Glomerular visceral epithelial cell (primary cell): ENCODE measurements around the gene ARID3C.

Source experiments
- DNase-seq: peaks from one replicate; pipeline ENCODE4 v3.0.0-alpha.2; 2016; ENCODE audit errors: extremely low spot score

ARID3C gene

GRCh38 chr9:34594177-34594576 is 34.7 kb downstream of the ARID3C start:
- no peak for DNase-seq

- DNase-seq = no peak
Measured at GRCh38 chr9:34592895-34593601, 35.8 kb downstream of the ARID3C start.

GRCh38 chr9:34591917-34592866 is 36.7 kb downstream of the ARID3C start:
- DNase-seq = no peak

- DNase-seq = peak; percentile 77
Measured at GRCh38 chr9:34591248-34591916, 37.5 kb downstream of the ARID3C start.

GRCh38 chr9:34590381-34591247 is 38.3 kb downstream of the ARID3C start:
- no peak for DNase-seq

- DNase-seq = no peak
Measured at GRCh38 chr9:34589636-34590380, 39.1 kb downstream of the ARID3C start, which contains the start of gene CNTFR. CNTFR (minus strand) TSS chr9:34589724; CDS start chr9:34568981, 20,743 bp downstream.

GRCh38 chr9:34588671-34589635 is 39.9 kb downstream of the ARID3C start:
- DNase-seq = no peak

GRCh38 chr9:34587271-34587670 is 41.6 kb downstream of the ARID3C start:
- no peak for DNase-seq

GRCh38 chr9:34585946-34586669 is 42.8 kb downstream of the ARID3C start:
- no peak for DNase-seq

GRCh38 chr9:34584970-34585369 is 43.9 kb downstream of the ARID3C start:
- DNase-seq = no peak

- no peak for DNase-seq
Measured at GRCh38 chr9:34582787-34583186, 46.1 kb downstream of the ARID3C start.

- DNase-seq = no peak
Measured at GRCh38 chr9:34581318-34581717, 47.5 kb downstream of the ARID3C start.

GRCh38 chr9:34580358-34580757 is 48.5 kb downstream of the ARID3C start:
- DNase-seq = no peak

- no peak for DNase-seq
Measured at GRCh38 chr9:34579808-34580163, 49.1 kb downstream of the ARID3C start.

- no peak for DNase-seq
Measured at GRCh38 chr9:34579104-34579807, 49.6 kb downstream of the ARID3C start.

- DNase-seq = peak; percentile 35
Measured at GRCh38 chr9:34578241-34579103, 50.4 kb downstream of the ARID3C start.
